CD4-positive, alpha-beta memory T cell (primary cell): ENCODE measurements around the gene HAT1. TPM values are rescaled to one million over a fixed set of nuclear protein-coding genes. Genes with fewer than 3 reads are reported as not detected.

Source experiments
- CTCF ChIA-PET: fragments of 350-600 bp; sonication (Branson Sonifier 250); formaldehyde crosslinking; loops from one replicate; lab custom pipeline; 2021; ENCODE audit warnings: inconsistent platforms; ENCODE audit not compliant: partially characterized antibody; lab: Charles Lee
- POLR2A ChIA-PET: fragments of 350-600 bp; sonication (Branson Sonifier 250); formaldehyde crosslinking; loops from one replicate; lab custom pipeline; 2021; ENCODE audit not compliant: partially characterized antibody; lab: Charles Lee
- DNase-seq, 5 donors: peaks; one replicate each; pipeline versions ENCODE4 v3.0.0 to v3.0.0-alpha.2; 2020 to 2022; ENCODE audit warnings: mixed read lengths in 1 of 5
- H3K27ac ChIP-seq: one replicate; pipeline ENCODE4 v1.7.0; 2013; ENCODE audit warnings: low read depth, low read length
- H3K27me3 ChIP-seq: 2 replicates; pipeline ENCODE4 v1.7.0; 2013; ENCODE audit warnings: mild to moderate bottlenecking, low read length, moderate library complexity; ENCODE audit not compliant: insufficient read depth
- H3K36me3 ChIP-seq: 2 replicates; pipeline ENCODE4 v1.7.0; 2013; ENCODE audit warnings: mild to moderate bottlenecking, low read length, moderate library complexity; ENCODE audit not compliant: insufficient read depth
- H3K4me1 ChIP-seq: 2 replicates; pipeline ENCODE4 v1.7.0; 2013; ENCODE audit warnings: mild to moderate bottlenecking, low read length, moderate library complexity; ENCODE audit not compliant: insufficient read depth
- H3K4me3 ChIP-seq, 2 donors: one replicate each; pipeline ENCODE4 v1.7.0; 2013; ENCODE audit warnings: low read length in 2 of 2, mild to moderate bottlenecking in 1 of 2
- H3K9me3 ChIP-seq, 2 donors: one replicate each; pipeline ENCODE4 v1.7.0; 2013; ENCODE audit warnings: low read length in 2 of 2, control low read depth in 1 of 2; ENCODE audit not compliant: control insufficient read depth in 1 of 2
- H3K27ac Mint-ChIP-seq, 7 donors: one replicate each; pipeline ENCODE4 v1.8.0; 2020 to 2021; ENCODE audit warnings: mixed read lengths in 7 of 7, mild to moderate bottlenecking in 6 of 7, inconsistent platforms in 3 of 7, moderate library complexity in 3 of 7
- H3K27me3 Mint-ChIP-seq, 2 donors: one replicate each; pipeline ENCODE4 v1.8.0; 2020 to 2021; ENCODE audit warnings: mixed read lengths in 2 of 2
- H3K36me3 Mint-ChIP-seq, 2 donors: one replicate each; pipeline ENCODE4 v1.8.0; 2020 to 2021; ENCODE audit warnings: mixed read lengths in 2 of 2, inconsistent platforms in 1 of 2, mild to moderate bottlenecking in 1 of 2
- H3K4me1 Mint-ChIP-seq, 4 donors: one replicate each; pipeline ENCODE4 v1.8.0; 2020 to 2021; ENCODE audit warnings: mixed read lengths in 4 of 4, mild to moderate bottlenecking in 1 of 4
- H3K4me3 Mint-ChIP-seq, 8 donors: one replicate each; pipeline ENCODE4 v1.8.0; 2020 to 2021; ENCODE audit warnings: mixed read lengths in 8 of 8, mild to moderate bottlenecking in 7 of 8, moderate library complexity in 6 of 8, inconsistent platforms in 3 of 8
- H3K9me3 Mint-ChIP-seq, 8 donors: one replicate each; pipeline ENCODE4 v1.8.0; 2020 to 2021; ENCODE audit warnings: mixed read lengths in 8 of 8, mild to moderate bottlenecking in 5 of 8, inconsistent platforms in 3 of 8, moderate library complexity in 1 of 8
- intact Hi-C: fragments of 100-400 bp; cut with micrococcal nuclease; formaldehyde crosslinking; loops from one replicate; pipeline ENCODE4 v1.15.1; 2023
- polyA plus RNA-seq, 2 donors: library from polyadenylated mRNA; unstranded; fragments of 300-500 nt; fragmentation: Illumina TruSeq; gene quantifications; one replicate each; pipeline ENCODE4 v1.2.3, GENCODE V29; 2021
- total RNA-seq, 2 experiments: library from RNA; stranded (reverse); gene quantifications; one replicate each; pipeline ENCODE4 v1.2.3, GENCODE V29; 2021

HAT1 gene
- total and polyA plus RNA-seq, 4 experiments from 2014 or later, result 22.6 to 75.2 (median 46.8) TPM

- Mint-ChIP-seq H3K27me3 (no peaks in the 10 kb centered on the region), H3K27ac (no peak overlapping the region), H3K36me3 (peaks cover 0 to 14% of the 10 kb centered on the region in 2 donors), H3K9me3 (no peaks in the 10 kb centered on the region), H3K4me1 (peaks cover 18 to 25% (median 22%) of the 10 kb centered on the region in 4 donors), H3K4me3 (no peak overlapping the region)
- Histone ChIP-seq H3K4me3 (no peak overlapping the region), H3K27ac (no peak overlapping the region), H3K36me3 (no peaks in the 10 kb centered on the region), H3K9me3 (no peaks in the 10 kb centered on the region), H3K4me1 (peaks cover 20% of the 10 kb centered on the region), H3K27me3 (no peaks in the 10 kb centered on the region)
- ChIA-PET CTCF (no interaction called here), POLR2A (interaction anchor here (0.7 to 1.1 kb wide), 2 partner anchors 13 to 99 kb away, joined by 3 to 4 read pairs; partner anchors contain the start of gene METAP1D)
- no peak for DNase-seq
- intact Hi-C loops, result no loop called here
These were observed 91.1 kb downstream of the HAT1 start for GRCh38 chr2:172013396-172013795.

DNA sequence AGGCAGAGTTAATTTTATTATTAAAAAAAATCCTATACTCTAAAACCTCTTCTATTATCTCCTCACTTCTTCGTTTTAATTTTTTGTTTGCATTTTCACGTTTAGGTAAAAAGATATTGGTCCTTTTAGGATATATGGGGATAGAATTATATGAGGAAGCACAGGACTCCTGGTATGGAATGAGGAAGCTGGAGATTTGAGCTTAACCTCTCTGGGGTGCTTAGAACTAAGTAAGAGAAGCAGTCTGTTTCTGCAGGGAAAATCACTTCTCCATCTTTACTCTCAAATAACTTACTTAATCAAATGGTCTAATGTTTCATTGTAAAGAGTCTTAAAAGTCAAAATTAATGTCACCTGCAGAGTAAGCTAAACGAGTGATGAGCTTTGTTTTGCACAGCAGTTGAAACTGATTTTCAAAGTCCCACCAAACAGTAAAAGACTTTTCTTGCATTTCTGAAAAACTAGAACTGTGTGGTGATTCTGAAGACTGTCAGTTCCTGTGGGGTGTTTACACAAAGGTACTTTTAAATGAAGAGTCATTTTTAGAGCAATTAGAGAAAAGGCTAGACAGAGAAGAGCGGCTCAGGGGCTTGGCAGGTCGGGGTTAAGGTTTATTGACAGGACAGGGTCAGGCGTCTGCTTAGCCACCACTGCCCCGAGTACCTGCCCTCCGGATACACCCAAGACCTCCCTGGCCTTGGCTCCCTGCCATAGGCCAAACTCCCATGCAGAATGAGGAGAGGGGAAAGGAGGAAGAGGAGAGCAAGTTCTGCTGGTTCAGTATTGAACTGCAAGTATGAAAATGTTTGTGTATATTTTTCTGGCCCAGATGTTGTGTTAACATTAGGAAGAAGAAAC, 99.0 kb downstream of the HAT1 start:
- CTCF ChIA-PET, result no interaction called here
- peaks cover 1 to 11% of the 10 kb centered on the region in 2 donors for H3K36me3 Mint-ChIP-seq

GRCh38 chr2:172021955-172022354, 99.7 kb downstream of the HAT1 start:
- ChIA-PET CTCF (no interaction called here), POLR2A (no interaction called here)
- no peaks in the 10 kb centered on the region for H3K27me3 Mint-ChIP-seq
- no peaks in the 10 kb centered on the region for H3K4me1 ChIP-seq
- no peaks in the 10 kb centered on the region for H3K36me3 ChIP-seq
- no peaks in the 10 kb centered on the region for H3K9me3 Mint-ChIP-seq
- H3K4me3 ChIP-seq, result no peak overlapping the region
- H3K27me3 ChIP-seq, result no peaks in the 10 kb centered on the region
- intact Hi-C loops, result no loop called here
- H3K9me3 ChIP-seq, result no peaks in the 10 kb centered on the region
- H3K36me3 Mint-ChIP-seq, result peaks cover 1 to 6% of the 10 kb centered on the region in 2 donors
- no peaks in the 10 kb centered on the region for H3K4me1 Mint-ChIP-seq
- DNase-seq, result no peak
- H3K27ac Mint-ChIP-seq, result no peak overlapping the region
- H3K27ac ChIP-seq, result no peak overlapping the region
- no peak overlapping the region for H3K4me3 Mint-ChIP-seq

More for the DNA sequence above, 99.0 kb downstream of the HAT1 start:
- Histone ChIP-seq H3K27ac (no peak overlapping the region), H3K36me3 (no peaks in the 10 kb centered on the region), H3K4me1 (no peaks in the 10 kb centered on the region), H3K4me3 (no peak overlapping the region), H3K27me3 (no peaks in the 10 kb centered on the region), H3K9me3 (no peaks in the 10 kb centered on the region)
- Mint-ChIP-seq H3K9me3 (no peaks in the 10 kb centered on the region), H3K27me3 (no peaks in the 10 kb centered on the region), H3K27ac (no peak overlapping the region), H3K4me1 (no peaks in the 10 kb centered on the region), H3K4me3 (no peak overlapping the region)
- intact Hi-C loops, result no loop called here
- POLR2A ChIA-PET, result no interaction called here
- DNase-seq, result no peak

GRCh38 chr2:172031536-172031935, 109.3 kb downstream of the HAT1 start:
- ChIA-PET CTCF (no interaction called here), POLR2A (no interaction called here)
- Histone ChIP-seq H3K27me3 (no peaks in the 10 kb centered on the region), H3K36me3 (no peaks in the 10 kb centered on the region), H3K27ac (no peak overlapping the region), H3K9me3 (no peaks in the 10 kb centered on the region), H3K4me3 (no peak overlapping the region), H3K4me1 (no peaks in the 10 kb centered on the region)
- DNase-seq, result no peak
- peaks cover 0 to 3% (median 0%) of the 10 kb centered on the region in 8 donors for H3K9me3 Mint-ChIP-seq
- H3K27me3 Mint-ChIP-seq, result no peaks in the 10 kb centered on the region
- intact Hi-C loops, result no loop called here
- H3K36me3 Mint-ChIP-seq, result no peaks in the 10 kb centered on the region
- H3K27ac Mint-ChIP-seq, result no peak overlapping the region
- no peak overlapping the region for H3K4me3 Mint-ChIP-seq
- no peaks in the 10 kb centered on the region for H3K4me1 Mint-ChIP-seq

Other genes with a start within 250 kb of the HAT1 start
- 10 to 100 TPM; 50.2 to 50.3 TPM for gene DYNC1I2, start 235.0 kb upstream of the HAT1 start, total RNA-seq
- gene DYNC1I2, start 235.0 kb upstream of the HAT1 start, polyA plus RNA-seq, result 10 to 100 TPM; 31.2 to 35.9 TPM
- gene SLC25A12, start 28.2 kb upstream of the HAT1 start, total RNA-seq, result 10 to 100 TPM; 14.6 to 14.9 TPM
- 10 to 100 TPM in 1 of 2 donors, 1 to 10 TPM in 1; 7.4 to 14.2 TPM for gene SLC25A12, start 28.2 kb upstream of the HAT1 start, polyA plus RNA-seq
- gene METAP1D, start 77.5 kb downstream of the HAT1 start, total RNA-seq, result 1 to 10 TPM; 7.2 to 7.3 TPM
- 1 to 10 TPM; 3.5 to 5.7 TPM for gene METAP1D, start 77.5 kb downstream of the HAT1 start, polyA plus RNA-seq
- not detected for gene DLX1, start 163.0 kb downstream of the HAT1 start, total RNA-seq
- not detected for gene DLX1, start 163.0 kb downstream of the HAT1 start, polyA plus RNA-seq
- gene DLX2, start 180.4 kb downstream of the HAT1 start, total RNA-seq, result not detected
- not detected for gene DLX2, start 180.4 kb downstream of the HAT1 start, polyA plus RNA-seq